GM18511 (cell line): Measurements from ENCODE around the gene BCO2.
A peak's percentile ranks its signal among the peaks of the same experiment; 100 is the strongest.

Source experiments
- ATAC-seq: cut with Tn5 transposase; IDR thresholded peaks from one replicate; pipeline ENCODE4 v1.9.1; 2021; ENCODE audit warnings: mild to moderate bottlenecking, moderate library complexity; ENCODE audit not compliant: unreplicated experiment

The BCO2 gene

GRCh38 chr11:112212710-112213109 is 37.4 kb downstream of the BCO2 start:
- no peak for ATAC-seq

DNA sequence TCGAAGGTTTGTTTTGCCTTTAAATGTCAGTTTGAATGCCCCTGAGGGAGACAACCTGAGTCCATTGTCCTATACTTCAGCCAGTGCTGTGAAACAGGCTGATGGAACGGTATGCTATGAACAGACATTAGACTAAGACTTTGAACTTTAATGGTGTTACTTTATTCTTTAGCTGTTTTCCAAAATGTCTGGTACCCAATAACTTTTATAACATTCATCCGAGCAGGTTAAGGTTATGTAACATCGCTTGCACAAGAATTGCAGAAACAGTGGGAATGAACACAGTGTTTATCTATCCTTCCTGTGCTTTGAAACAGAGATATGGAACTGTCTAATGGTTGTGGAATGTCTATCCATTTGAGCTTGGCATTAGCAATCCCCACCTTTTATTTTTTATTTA is 38.4 kb downstream of the BCO2 start:
- no peak for ATAC-seq

DNA sequence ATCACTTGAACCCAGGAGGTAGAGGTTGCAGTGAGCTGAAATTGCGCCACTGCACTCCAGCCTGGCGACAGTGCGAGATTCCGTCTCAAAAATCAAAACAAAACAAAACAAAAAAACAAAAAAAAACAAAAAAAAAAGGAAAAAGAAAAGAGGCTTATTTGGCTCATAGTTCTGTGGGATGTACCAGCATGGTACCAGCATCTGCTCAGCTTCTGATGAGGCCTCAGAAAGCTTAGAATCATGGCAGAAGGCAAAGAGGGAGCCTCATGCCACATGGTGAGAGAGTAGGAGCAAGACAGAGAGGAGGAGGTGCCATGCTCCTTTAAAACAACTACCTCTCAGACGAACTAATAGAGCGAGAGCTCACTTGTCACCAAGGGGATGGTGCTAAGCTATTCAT is 40.3 kb downstream of the BCO2 start:
- ATAC-seq = no peak

DNA sequence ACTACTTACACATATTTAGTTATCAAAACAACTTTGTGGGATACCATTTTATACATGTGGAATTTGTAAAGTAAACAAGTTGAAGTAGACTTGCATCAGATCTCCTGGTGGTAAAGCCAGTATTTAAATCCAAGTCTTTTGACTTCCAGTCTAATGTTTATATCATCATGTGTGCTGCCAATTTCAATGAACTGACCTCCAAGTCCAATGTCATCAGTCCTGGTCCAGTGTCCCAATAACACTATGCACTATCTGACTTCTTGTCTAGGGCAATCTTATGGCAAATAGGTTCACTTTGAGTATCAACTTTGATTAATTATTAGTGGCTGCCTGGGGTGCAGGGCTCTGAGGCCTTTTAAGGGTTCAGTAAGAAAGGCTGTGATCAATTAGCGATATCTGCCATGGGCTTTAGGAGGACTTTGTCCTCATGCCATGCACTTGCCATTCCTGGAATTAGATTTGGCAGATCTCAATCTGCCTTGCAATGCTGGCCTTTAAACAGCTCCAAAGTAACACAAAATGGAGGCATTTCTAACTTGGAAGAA is 41.3 kb downstream of the BCO2 start:
- ATAC-seq = no peak

- ATAC-seq = peak; percentile 98
These were observed 44.3 kb downstream of the BCO2 start for GRCh38 chr11:112219476-112220232.

GRCh38 chr11:112221274-112221835 is 46.0 kb downstream of the BCO2 start:
- no peak for ATAC-seq

DNA sequence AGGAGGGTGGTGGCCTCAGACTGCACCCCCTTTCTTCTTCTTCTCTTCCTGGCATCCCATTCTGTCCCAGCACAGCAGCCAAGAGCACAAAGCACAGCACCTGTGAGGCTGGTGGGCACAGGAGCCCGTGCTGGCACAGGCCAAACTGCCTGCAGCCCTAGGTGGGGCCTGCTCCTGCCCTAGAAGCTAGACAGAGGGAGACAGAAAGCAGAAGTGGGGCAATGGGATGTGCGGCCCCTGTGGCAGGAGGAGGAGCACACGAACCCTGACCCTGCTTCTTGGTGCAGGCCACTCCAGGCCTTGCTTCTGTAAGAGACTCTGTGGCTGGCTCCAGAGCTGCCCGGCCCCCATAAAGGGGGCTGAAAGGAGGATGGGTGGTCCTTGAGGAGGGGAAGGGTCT is 47.0 kb downstream of the BCO2 start:
- no peak for ATAC-seq

GRCh38 chr11:112223121-112223520 is 47.8 kb downstream of the BCO2 start:
- ATAC-seq = no peak

DNA sequence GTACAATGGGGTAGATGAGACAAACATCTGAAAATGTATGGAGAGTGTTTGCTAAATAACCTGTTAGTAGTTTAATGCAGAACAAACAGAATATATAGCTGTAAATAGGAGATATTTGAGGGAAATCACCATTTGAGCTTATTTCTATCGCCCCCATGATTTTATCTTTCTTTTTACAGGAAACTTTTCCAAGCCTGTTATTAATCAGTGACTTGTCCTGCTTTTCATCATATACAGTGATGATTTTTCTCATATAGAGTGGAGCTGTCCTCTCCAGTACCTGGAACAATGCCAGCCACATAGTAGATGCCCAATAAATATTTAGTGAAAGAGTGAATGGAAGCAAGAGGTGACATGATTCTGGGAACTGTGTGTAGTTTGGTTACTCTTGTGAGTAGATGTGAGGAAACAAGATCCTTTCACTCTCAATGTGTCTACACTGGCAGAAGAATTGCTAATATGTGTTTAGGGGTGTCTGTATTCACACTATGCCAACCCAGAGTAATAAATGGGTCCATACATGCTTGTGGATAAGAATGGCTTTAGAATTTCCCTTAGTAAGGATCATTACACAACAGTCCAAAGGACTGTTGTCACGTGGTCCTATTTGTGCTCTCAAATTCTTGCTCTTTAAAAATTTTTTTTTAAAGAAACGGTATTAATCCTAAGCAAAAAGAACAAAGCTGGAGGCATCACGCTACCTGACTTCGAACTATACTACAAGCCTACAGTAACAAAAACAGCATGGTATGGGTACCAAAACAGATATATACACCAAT is 48.6 kb downstream of the BCO2 start:
- ATAC-seq = no peak

GRCh38 chr11:112225753-112226061 is 50.4 kb downstream of the BCO2 start:
- no peak for ATAC-seq

DNA sequence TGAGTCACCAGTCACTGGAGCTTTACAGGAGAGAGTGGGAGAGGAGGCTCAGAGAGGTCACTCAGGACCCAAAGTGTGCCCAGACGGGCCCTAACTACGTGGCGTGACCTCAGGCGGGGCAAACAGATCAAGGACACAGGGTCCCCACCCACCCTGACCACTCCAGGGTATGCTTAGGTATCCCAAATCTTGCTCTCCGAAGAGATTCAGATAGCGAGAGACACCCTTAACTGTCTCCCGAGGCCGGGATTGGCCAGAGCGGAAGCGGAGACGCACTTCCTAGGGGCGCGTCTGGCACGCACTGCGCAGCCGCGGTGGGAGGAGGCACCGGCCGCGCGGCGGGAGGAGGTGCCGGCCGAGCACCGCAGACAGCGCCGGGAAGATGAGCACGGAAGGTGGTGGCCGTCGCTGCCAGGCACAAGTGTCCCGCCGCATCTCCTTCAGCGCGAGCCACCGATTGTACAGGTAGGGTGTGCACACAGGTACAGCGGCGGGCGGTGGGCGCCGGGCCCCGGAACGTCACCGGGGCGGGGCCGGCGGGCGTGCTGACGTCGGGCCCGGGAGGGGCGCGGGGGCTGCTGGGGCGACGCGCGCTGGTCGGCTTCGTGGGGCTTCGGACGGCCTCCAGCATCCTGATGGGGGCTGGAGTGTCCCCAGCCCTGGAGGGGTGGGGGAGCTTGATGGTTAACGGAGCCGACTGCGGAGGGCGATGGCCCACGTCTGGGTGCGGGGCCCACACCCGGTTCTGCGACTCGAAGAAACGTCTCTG is 50.9 kb downstream of the BCO2 start, which contains the start of gene PTS:
PTS (plus strand) TSS at position 367 of the 769 bp plus-strand sequence; CDS start at position 383, 16 bp downstream.
- ATAC-seq = peak; percentile 97

- ATAC-seq = peak; percentile 57
These were observed 51.6 kb downstream of the BCO2 start for GRCh38 chr11:112226831-112227401.

- no peak for ATAC-seq
These were observed 52.2 kb downstream of the BCO2 start for GRCh38 chr11:112227471-112227870.

GRCh38 chr11:112228706-112229105 is 53.4 kb downstream of the BCO2 start:
- no peak for ATAC-seq

DNA sequence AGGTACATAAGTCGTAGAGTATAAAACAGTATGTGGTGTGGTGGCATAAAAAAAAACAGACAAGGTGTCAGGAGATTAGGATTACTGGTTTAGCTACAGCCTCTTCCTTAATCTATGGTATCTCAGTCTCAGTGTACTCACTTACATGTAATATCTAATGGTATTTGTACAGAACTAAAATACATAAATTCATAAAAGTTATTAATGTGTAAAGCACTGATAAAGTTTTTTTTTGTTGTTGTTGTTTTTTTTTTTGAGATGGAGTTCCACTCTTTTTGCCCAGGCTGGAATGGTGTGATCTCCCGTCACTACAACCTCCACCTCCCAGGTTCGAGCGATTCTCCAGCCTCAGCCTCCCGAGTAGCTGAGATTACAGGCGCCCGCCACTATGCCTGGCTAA is 53.8 kb downstream of the BCO2 start:
- no peak for ATAC-seq

DNA sequence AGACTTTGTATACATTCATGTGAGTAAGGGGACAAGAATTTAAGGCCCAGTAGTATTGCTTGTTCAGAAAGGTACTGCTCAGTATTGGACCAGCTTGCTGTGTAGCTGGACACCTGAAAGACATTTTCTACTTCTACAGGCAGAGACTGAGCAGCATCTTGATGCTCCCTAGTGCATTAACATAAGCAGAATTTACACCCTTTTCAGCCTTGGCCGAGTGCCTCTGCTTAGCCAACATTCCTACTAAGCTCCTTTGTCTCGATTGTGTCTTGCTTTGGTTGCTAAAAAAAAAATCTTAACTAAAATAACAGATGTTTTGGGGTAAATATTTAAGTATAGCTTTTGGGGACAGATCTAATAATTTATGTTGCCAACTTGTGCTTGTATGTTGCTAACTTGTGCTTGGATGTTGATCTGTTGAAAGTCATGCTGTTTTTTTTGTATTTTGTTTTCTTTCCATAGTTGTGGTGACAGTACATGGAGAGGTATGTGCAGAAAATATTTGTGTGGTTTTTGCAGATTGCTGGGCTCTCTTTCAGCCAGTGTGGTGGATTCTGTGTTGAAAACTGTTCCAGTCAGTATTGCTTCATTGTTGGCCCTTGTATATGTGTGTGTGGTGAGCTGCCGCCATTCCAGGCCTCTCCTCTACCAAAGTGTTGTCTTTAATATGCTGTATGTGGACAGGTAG is 54.6 kb downstream of the BCO2 start:
- no peak for ATAC-seq

GRCh38 chr11:112231952-112232351 is 56.6 kb downstream of the BCO2 start:
- ATAC-seq = no peak

- peak; percentile 77 for ATAC-seq
These were observed 60.6 kb downstream of the BCO2 start for GRCh38 chr11:112235750-112236390.

DNA sequence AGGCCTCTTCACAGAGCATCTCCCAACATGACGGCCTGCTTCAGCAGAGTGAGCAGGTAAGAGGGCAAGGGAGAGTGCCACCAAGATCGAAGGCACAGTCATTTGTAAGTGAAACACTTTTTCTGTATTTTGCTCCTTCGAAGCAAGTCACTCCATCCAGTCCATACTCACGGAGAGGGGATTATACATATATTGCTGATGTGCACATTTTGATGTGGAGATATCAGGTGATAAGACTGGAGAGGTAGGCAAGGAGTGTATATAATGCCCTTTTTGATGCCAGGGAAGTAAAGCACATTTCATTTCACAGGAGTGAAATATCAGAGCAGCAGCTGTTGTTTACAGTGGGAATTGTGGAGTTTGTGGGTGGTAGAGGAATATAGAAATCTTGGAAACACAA is 62.1 kb downstream of the BCO2 start:
- no peak for ATAC-seq

DNA sequence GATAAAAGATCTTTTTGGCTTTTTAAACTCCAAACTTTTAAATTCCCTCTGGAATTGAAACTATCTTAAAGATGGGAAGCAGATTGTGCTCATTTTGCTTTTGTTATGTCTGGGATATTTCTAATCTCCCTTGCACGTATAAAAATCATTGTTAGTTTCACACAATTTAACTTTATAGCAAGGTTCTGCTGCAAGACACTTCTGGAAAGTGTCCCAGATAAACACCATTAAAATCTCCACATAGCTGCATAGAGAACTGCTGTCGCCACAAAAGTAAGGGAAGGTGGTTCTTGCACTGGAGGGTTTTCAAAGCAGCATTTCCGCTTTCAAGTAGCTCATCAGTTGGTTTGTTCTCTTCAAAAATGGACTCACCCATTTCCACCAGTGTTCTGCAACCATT is 62.7 kb downstream of the BCO2 start:
- no peak for ATAC-seq
